NCI-H2196 (cell line): ENCODE measurements around the gene GAPDHS.

Experiments used
- DNase-seq: peaks from one replicate; lab custom pipeline; 2025; ENCODE audit not compliant: unreplicated experiment; lab: John Stamatoyannopoulos, UW

The GAPDHS gene

DNA sequence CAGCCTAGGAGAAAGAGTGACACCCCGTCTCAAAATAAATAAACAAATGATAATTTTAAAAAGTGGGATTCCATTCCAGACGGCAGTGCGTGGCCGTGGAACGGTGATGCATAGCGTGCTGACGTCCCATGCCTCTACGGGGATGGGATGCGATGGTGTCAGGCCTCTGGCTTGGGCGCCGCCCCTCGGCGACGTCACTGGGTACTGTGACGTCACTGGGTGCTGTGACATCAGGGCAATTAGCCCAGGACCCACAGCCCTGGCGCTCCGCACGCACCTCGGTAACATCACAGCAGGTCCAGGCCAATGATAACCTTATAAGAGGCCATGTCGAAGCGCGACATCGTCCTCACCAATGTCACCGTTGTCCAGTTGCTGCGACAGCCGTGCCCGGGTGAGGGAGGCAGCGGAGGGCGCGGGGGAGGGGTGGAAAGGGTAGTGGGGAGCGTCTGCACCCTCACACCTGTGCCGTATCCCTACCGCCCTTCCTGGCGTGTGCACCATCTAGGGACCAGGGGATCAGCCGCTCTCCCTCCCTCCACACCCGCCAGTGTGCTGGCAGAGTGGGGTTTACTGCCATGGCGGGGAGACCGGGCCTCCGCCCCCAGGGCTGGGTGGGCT lies at the start of gene GAPDHS:
Gene GAPDHS, plus strand, starts transcription at position 256 of the 621 bp plus-strand sequence. Its CDS starts 72 bp downstream, at position 328.
- DNase-seq, result no peak

- DNase-seq, result no peak
These were observed 48.8 kb upstream of the GAPDHS start for GRCh38 chr19:35484252-35485036.

DNA sequence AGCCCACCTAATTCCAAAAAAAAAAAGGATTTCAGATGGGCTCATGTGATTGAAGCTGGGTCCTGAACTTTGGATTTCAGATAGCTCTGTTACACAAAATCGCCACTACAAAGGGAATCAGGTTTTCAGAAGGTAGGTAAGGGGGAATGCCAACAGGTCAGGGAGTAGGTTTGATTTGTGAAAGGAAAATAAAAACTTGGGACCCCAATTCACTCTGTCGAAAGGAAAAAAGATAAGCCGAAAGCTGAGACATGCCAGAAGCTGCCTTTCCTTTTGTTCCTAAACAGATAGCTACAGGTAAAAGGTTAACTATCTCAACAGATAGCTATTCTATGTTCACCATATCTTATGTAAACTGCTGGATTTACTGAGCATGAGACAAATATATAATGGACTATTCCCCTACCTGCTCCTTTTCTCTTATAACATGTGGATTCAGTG lies 47.0 kb upstream of the GAPDHS start:
- no peak for DNase-seq

GRCh38 chr19:35487656-35488182 lies 45.5 kb upstream of the GAPDHS start:
- no peak for DNase-seq

- no peak for DNase-seq
These were observed 44.6 kb upstream of the GAPDHS start for GRCh38 chr19:35488677-35489076.

DNA sequence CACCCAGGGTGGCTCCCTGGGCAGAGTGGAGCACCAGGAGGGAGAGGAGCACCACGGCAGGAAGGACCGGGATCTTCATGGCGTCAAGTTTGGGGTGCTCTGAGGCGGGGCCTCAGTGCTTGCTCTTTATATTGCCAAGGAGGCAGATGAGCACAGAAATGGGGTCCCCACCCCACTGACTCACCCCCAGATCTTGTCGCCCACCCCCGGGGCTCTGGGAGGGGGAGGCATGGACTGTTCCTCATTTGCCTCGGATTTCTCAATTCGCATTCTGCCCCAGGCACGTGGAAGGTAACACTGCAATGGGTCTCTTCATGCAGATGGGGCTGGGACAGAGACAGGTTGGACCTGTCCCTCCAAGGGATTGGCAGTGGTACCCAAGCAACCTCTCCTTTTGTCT lies 42.9 kb upstream of the GAPDHS start, which contains the start of gene KRTDAP:
Gene KRTDAP, minus strand, starts transcription at position 101 of the 400 bp plus-strand sequence. Its CDS starts 22 bp downstream, at position 79.
- no peak for DNase-seq

GRCh38 chr19:35491836-35492360 lies 41.4 kb upstream of the GAPDHS start:
- no peak for DNase-seq

GRCh38 chr19:35493971-35494370 lies 39.3 kb upstream of the GAPDHS start:
- DNase-seq, result no peak

DNA sequence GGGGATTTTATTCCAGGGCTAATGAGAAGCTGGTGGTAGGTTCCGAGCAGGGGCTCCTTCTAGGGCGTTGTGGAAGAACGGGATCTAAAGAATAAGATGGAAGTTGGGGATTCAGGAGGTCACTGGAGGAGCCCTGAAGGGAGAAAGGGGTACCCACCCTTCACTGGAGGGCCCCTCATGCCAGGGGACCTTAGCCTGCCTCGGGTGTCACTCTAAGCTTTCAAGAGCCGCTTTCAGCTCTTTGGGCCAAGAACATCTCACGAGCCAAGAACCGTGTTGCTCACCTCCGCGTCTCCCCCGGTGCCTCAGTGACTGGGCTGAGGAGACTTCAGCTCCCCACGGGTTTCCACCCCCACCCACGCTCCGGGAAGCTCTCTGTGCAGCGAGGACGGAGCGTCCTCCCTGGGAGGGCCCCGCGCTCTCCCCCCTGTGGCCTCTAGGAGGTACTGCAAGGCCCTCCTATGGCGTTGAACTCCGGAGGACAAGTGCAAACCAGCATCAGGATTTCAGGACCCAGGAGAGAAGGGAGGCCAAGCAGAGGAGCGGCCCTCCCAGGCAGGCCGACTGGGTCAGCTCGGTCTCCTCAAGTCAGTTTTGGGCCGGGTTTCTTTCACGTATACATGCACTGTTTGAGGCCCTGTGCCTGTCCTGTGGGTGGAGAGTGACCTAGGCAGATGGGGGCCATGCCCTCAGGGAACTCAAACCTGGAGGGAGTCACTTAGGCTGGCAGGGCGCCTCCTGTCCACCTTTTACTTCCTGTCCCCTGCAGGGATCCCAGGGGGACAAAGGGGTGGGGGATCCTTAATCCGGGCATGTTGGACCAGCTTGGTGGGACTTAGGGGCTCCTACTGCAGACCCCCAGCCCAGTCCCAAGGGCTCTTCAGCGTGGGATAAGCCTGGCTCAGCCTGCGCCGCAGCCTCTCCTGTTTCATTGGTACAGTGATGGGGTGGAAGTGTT lies 37.9 kb upstream of the GAPDHS start:
- peak; percentile 80 for DNase-seq

DNA sequence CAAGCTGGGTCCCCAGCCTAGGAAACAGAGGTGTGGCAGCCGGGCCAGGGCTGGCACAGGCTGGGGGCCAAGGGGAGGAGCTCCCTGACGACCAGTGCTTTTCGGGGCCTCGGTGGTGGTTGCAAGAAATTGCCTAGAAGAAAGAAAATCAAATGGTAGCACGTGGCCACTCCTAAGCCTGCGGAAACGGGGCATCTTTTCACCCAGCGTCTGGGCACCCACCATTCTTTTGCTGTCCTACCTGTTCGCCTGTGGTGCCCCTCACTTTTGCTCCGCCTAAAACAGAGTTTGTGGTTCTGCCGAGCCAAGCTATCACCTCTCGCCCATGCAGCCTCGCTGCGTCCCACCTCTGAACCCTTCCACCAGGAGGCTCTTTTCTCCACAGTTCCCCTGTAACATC lies 35.9 kb upstream of the GAPDHS start:
- DNase-seq, result no peak

DNA sequence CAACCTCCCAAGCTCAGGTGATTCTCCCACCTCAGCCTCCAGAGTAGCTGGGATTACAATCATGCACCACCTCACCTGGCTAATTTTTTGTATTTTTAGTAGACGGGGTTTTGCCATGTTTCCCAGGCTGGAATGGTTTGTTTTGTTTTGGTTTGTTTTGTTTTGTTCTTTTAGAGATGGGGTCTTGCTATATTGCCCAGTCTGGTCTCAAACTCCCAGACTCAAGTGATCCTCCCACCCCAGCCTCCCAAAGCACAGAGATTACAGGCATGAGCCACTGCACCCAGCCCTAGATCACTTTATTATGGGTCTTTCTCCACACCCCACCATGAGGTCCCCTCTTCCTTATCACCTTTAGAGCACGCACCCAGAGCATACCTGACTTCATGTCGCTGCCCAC lies 35.0 kb upstream of the GAPDHS start:
- no peak for DNase-seq

GRCh38 chr19:35498984-35499527 lies 34.2 kb upstream of the GAPDHS start:
- no peak for DNase-seq

GRCh38 chr19:35500611-35501010 lies 32.6 kb upstream of the GAPDHS start:
- no peak for DNase-seq

- DNase-seq, result no peak
These were observed 31.6 kb upstream of the GAPDHS start for GRCh38 chr19:35501684-35502083.

DNA sequence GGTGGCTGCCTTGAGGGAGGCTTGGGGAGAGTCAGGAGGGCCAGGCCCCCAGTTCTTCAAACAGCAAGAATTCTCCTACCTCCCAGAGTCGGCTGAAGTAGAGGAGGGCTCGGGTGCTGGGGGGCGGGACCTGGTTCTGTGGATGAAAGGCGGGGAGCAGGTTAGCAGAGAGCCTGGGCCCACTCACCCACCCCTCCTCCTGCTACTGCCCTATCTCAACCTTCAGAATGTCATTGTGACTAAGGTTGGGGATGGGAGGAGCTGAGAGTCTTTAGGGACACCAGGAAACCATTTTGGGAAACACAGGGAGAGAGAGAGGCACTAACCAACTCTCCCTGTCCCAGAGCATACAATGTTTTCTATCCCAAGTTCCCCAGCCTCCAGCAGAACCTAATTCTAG lies 30.5 kb upstream of the GAPDHS start:
- DNase-seq, result no peak

DNA sequence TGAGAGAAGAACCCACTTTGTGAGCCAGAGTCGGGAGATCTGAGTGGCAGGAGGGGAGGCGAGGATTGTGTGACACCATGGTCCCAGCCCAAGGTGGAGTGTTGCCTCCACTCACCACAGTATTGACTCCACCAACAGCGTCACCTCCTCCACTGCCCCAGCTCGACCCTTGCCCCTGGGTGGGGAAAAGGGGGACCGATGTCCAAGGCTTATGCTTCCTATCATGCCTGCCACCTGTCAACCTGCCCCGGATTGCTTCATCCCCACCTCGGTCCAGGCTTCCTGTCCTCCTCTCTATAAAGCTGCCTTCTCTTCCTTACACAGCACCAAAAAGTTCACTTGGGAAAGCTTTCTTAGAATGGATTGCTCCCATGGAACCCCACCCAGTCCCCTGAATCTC lies 27.2 kb upstream of the GAPDHS start:
- no peak for DNase-seq

GRCh38 chr19:35507561-35507960 lies 25.7 kb upstream of the GAPDHS start:
- DNase-seq, result no peak

GRCh38 chr19:35508129-35508528 lies 25.1 kb upstream of the GAPDHS start:
- no peak for DNase-seq

DNA sequence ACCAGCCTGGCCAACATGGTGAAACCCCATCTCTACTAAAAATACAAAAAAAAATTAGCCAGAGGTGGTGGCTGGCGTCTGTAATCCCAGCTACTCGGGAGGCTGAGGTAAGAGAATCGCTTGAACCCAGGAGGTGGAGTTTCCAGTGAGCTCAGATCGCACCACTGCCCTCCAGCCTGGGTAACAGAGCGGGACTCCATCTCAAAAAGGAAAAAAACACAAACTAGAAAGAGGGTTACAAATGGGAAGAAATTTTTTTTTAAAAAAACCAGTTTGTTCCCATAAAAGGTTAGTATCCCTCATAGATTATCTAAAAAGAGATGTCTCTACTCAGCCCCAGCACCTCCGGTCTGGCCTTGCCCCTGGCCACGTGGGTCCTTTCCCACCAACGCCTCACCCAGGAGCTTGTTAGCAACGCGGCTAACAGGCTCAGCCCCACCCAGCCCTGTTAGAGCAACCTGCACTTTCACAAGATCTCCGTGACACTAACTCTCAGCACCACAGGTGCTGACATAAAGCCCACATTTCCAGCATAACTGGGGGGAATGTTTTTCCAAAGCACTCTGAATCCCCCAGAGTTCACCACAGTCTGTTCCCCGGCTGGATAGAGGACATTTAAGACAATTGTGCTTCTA lies 24.1 kb upstream of the GAPDHS start:
- no peak for DNase-seq
